SK-N-SH (cell line): ENCODE measurements around the gene PAPOLA. TPM values are rescaled to one million over a fixed set of nuclear protein-coding genes. Genes with fewer than 3 reads are reported as not detected.

Experiments
- CTCF ChIA-PET: fragments of 300-600, 350-600 bp; formaldehyde crosslinking; extraction: SDS; loops from one replicate; lab custom pipeline; 2021; lab: Yijun Ruan, JAX
- POLR2A ChIA-PET: fragments of 350-600 bp; sonication (Branson Sonifier 250); formaldehyde crosslinking; extraction: SDS; loops from one replicate; lab custom pipeline; 2020; ENCODE audit warnings: antibody characterized with exemption, inconsistent platforms; lab: Yijun Ruan, JAX
- DNase-seq: peaks from one replicate; pipeline ENCODE4 v3.0.0; 2012
- H2AFZ ChIP-seq: fragments of 200-600 bp; sonication (generic); 2 replicates; pipeline ENCODE4 v1.8.1; 2016; ENCODE audit warnings: antibody characterized with exemption, mild to moderate bottlenecking, low read depth
- H3F3A ChIP-seq: fragments of 200-600 bp; sonication (generic); replicated peaks from 2 replicates; pipeline ENCODE3; 2016; ENCODE audit warnings: antibody characterized with exemption, mild to moderate bottlenecking; ENCODE audit not compliant: insufficient read depth
- H3K27ac ChIP-seq, 2 experiments: fragments of 200-500 bp in 1 of 2; fragments of 200-600 bp in 1 of 2; sonication (Bioruptor generic) in 1 of 2; sonication (generic), shearing (Covaris generic) in 1 of 2; 2 replicates each; pipeline versions ENCODE4 v1.5.1 to v1.6.1; 2014 to 2016; ENCODE audit warnings: low read depth in 2 of 2, inconsistent platforms in 1 of 2, low read length in 1 of 2, mild to moderate bottlenecking in 1 of 2, mixed read lengths in 1 of 2
- H3K27me3 ChIP-seq: fragments of 200-600 bp; sonication (generic), shearing (Covaris generic); 2 replicates; pipeline ENCODE4 v1.6.1; 2016; ENCODE audit warnings: mixed run types; ENCODE audit not compliant: insufficient read depth
- H3K36me3 ChIP-seq, 2 experiments: fragments of 200-500 bp in 1 of 2; fragments of 200-600 bp in 1 of 2; sonication (Bioruptor generic) in 1 of 2; sonication (generic) in 1 of 2; replicated peaks in 1 of 2; 2 replicates each; pipeline versions ENCODE3 to v1.5.1; 2014 to 2016; ENCODE audit warnings: low read length in 1 of 2, mild to moderate bottlenecking in 1 of 2; ENCODE audit not compliant: insufficient read depth in 2 of 2, control insufficient read depth in 1 of 2
- H3K4me1 ChIP-seq, 2 experiments: fragments of 200-500 bp in 1 of 2; fragments of 200-600 bp in 1 of 2; sonication (Bioruptor generic) in 1 of 2; sonication (generic), shearing (Covaris generic) in 1 of 2; 2 replicates each; pipeline versions ENCODE4 v1.5.1 to v1.6.1; 2014 to 2016; ENCODE audit warnings: low read depth in 1 of 2, low read length in 1 of 2, mixed run types in 1 of 2; ENCODE audit not compliant: insufficient read depth in 2 of 2, control insufficient read depth in 1 of 2
- H3K4me2 ChIP-seq: fragments of 200-600 bp; sonication (generic), shearing (Covaris generic); 2 replicates; pipeline ENCODE4 v1.6.1; 2017; ENCODE audit warnings: mixed run types
- H3K4me3 ChIP-seq, 2 experiments: fragments of 200-500 bp in 1 of 2; fragments of 200-600 bp in 1 of 2; sonication (Bioruptor generic) in 1 of 2; sonication (generic), shearing (Covaris generic) in 1 of 2; 2 replicates each; pipeline versions ENCODE4 v1.5.1 to v1.8.1; 2014 to 2016; ENCODE audit warnings: low read depth in 2 of 2, inconsistent platforms in 1 of 2, low read length in 1 of 2, mild to moderate bottlenecking in 1 of 2, mixed read lengths in 1 of 2, moderate library complexity in 1 of 2
- H3K79me2 ChIP-seq: fragments of 200-600 bp; sonication (generic); 2 replicates; pipeline ENCODE4 v1.8.1; 2017; ENCODE audit warnings: mild to moderate bottlenecking; ENCODE audit not compliant: insufficient read depth
- H3K9ac ChIP-seq: fragments of 200-600 bp; sonication (generic); 2 replicates; pipeline ENCODE4 v1.6.1; 2017; ENCODE audit warnings: mixed run types
- H3K9me2 ChIP-seq: fragments of 200-600 bp; sonication (generic); 2 replicates; pipeline ENCODE4 v1.6.1; 2017; ENCODE audit warnings: mixed run types
- H3K9me3 ChIP-seq: fragments of 200-600 bp; sonication (generic); 2 replicates; pipeline ENCODE4 v1.6.1; 2017; ENCODE audit warnings: mixed run types, mild to moderate bottlenecking, moderate library complexity
- H4K20me1 ChIP-seq: fragments of 200-600 bp; sonication (generic); 2 replicates; pipeline ENCODE4 v1.6.1; 2017; ENCODE audit warnings: mild to moderate bottlenecking, mixed run types; ENCODE audit not compliant: insufficient read depth
- FOXJ3 ChIP-seq: sonication (generic); formaldehyde crosslinking; IDR thresholded peaks from 2 replicates; pipeline ENCODE4 v1.5.1; 2020; ENCODE audit warnings: mild to moderate bottlenecking, missing genetic modification reagents
- GABPA ChIP-seq: IDR thresholded peaks from 2 replicates; pipeline ENCODE4 v1.4.0; 2012; ENCODE audit warnings: low read depth, mild to moderate bottlenecking
- IRF3 ChIP-seq: fragments of 150-350 bp; IDR thresholded peaks from 2 replicates; pipeline ENCODE4 v1.6.1; 2016; ENCODE audit warnings: mild to moderate bottlenecking, low read depth, low read length
- MEF2A ChIP-seq: IDR thresholded peaks from 2 replicates; pipeline ENCODE4 v1.4.0; 2012; ENCODE audit warnings: low read depth, borderline replicate concordance
- MXI1 ChIP-seq: IDR thresholded peaks from 2 replicates; pipeline ENCODE4 v1.6.1; 2012; ENCODE audit warnings: mild to moderate bottlenecking, low read depth, low read length, improper control_type of control experiment
- PBX3 ChIP-seq: IDR thresholded peaks from 2 replicates; pipeline ENCODE4; 2012
- REST ChIP-seq: IDR thresholded peaks from 2 replicates; pipeline ENCODE4 v1.6.1; 2012; ENCODE audit warnings: mild to moderate bottlenecking, low read depth, low read length, moderate library complexity
- RXRA ChIP-seq: IDR thresholded peaks from 2 replicates; pipeline ENCODE4 v1.4.0; 2012; ENCODE audit warnings: low read depth, mild to moderate bottlenecking, borderline replicate concordance
- SIN3A ChIP-seq: IDR thresholded peaks from 2 replicates; pipeline ENCODE4 v1.6.1; 2012; ENCODE audit warnings: low read depth, mild to moderate bottlenecking, low read length, moderate library complexity, borderline replicate concordance
- ZBTB33 ChIP-seq: IDR thresholded peaks from 2 replicates; pipeline ENCODE4 v1.4.0; 2012; ENCODE audit warnings: low read depth, borderline replicate concordance
- WGBS: methylation state at CpG from one replicate; pipeline ENCODE4 v1.1.6; 2017; ENCODE audit warnings: low lambda C conversion rate; 5-methylcytosine and 5-hydroxymethylcytosine counted together
- polyA plus RNA-seq, 3 experiments: library from polyadenylated mRNA; depleted of rRNA; stranded (reverse); fragments of >200 nt; gene quantifications; 2 replicates each; pipeline ENCODE4 v1.2.3, GENCODE V29; 2012

PAPOLA gene
- polyA plus RNA-seq, 1 of the 3 experiments (the other 2 are of a cell fraction): 53.7 TPM

- Histone ChIP-seq H3K4me2 (no peak overlapping the region), H4K20me1 (peaks cover 96% of the 10 kb centered on the region)
- POLR2A ChIA-PET: interaction anchor here (1.1 kb wide), 1 partner anchor 9 kb away, joined by 3 read pairs; no protein-coding TSS in a partner anchor
These were observed 14.2 kb downstream of the PAPOLA start for GRCh38 chr14:96516351-96516750.

More at GRCh38 chr14:96516351-96516750, 14.2 kb downstream of the PAPOLA start:
- no peak overlapping the region for H3K27ac ChIP-seq
- H3K79me2 ChIP-seq: peaks cover 100% of the 10 kb centered on the region
- peaks cover 7 to 11% of the 10 kb centered on the region in 2 experiments for H3K36me3 ChIP-seq
- no peaks in the 10 kb centered on the region for H3K27me3 ChIP-seq
- CTCF ChIA-PET: interaction anchor here (0.5 to 1.6 kb wide), 2 partner anchors 9 to 217 kb away, joined by 4 to 6 read pairs; no protein-coding TSS in a partner anchor
- TF ChIP-seq GABPA: no peak
- TF ChIP-seq SIN3A: no peak
- no peak for TF ChIP-seq FOXJ3
- TF ChIP-seq RXRA: no peak
- TF ChIP-seq PBX3: no peak
- TF ChIP-seq REST: no peak
- no peak for TF ChIP-seq MXI1
- TF ChIP-seq MEF2A: no peak
- TF ChIP-seq IRF3: no peak
- TF ChIP-seq ZBTB33: no peak
- H3K9me3 ChIP-seq: no peaks in the 10 kb centered on the region
- no peak overlapping the region for H2AFZ ChIP-seq
- no peak overlapping the region for H3K4me3 ChIP-seq
- 96% methylated on average over 1 of the region's 1 CpG for WGBS
- H3K9ac ChIP-seq: no peak overlapping the region
- no peak for DNase-seq
- H3K9me2 ChIP-seq: no peaks in the 10 kb centered on the region
- peaks cover 2 to 18% of the 10 kb centered on the region in 2 experiments; a peak in 3 of 4 replicates for H3K4me1 ChIP-seq
- no peaks in the 10 kb centered on the region for H3F3A ChIP-seq
